ENCODE measurements around the gene ATRN.

DNA sequence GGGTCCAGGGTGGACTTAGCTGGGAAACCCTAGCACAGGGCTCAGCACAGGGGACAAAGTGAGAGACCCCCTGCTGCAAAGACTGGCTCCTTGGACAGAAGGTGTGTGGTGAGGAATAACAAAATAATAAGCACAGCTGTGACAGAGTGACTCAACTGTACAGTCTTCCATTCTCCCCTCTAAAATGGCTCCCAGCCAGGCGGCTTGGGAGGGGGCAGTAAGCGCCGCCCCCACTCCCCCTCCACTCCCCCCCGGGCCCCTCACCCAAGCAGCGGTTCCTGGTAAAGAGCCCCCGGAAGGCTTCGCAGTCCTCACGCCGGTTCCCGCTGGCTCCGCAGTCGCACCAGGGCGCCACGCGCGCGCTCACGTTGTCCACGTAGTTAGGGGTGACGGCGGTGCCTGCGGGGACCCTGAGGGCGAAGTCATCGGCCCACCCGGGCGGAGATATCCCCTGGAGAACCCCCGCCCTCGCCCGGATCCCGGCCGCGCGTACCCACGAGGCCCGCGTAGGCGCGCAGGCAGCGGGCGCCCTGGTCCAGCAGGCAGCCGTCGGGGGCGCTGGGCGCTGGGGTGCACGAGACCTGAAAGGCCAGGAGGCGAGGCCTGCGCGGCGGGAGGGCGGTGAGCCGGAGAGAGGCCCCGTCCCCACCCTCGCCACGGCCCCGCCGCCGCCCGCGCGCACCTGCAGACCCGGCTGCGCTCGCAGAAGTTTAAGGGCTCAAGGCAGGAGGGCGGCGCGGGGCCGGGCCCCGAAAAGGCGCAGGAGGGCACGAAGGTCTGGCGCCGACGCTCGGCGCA lies 189.6 kb downstream of the ATRN start:
- TF ChIP-seq, protein P1, sequence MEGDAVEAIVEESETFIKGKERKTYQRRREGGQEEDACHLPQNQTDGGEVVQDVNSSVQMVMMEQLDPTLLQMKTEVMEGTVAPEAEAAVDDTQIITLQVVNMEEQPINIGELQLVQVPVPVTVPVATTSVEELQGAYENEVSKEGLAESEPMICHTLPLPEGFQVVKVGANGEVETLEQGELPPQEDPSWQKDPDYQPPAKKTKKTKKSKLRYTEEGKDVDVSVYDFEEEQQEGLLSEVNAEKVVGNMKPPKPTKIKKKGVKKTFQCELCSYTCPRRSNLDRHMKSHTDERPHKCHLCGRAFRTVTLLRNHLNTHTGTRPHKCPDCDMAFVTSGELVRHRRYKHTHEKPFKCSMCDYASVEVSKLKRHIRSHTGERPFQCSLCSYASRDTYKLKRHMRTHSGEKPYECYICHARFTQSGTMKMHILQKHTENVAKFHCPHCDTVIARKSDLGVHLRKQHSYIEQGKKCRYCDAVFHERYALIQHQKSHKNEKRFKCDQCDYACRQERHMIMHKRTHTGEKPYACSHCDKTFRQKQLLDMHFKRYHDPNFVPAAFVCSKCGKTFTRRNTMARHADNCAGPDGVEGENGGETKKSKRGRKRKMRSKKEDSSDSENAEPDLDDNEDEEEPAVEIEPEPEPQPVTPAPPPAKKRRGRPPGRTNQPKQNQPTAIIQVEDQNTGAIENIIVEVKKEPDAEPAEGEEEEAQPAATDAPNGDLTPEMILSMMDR (conservative IDR thresholded peaks at IDR 0.05; ENCODE audit: low read depth, low read length): no peak
- no peak for TF ChIP-seq EZH2phosphoT487 (IDR thresholded peaks at IDR 0.05; ENCODE audit: borderline replicate concordance, low read length)

All from PC-3 (cell line).